Tongue (tissue), 2 donors: ENCODE results near the gene MFSD1. TPM values are rescaled to one million over a fixed set of nuclear protein-coding genes. Genes with fewer than 3 reads are reported as not detected.
"Not testable (repeated sequence)": the region's sequence is repeated elsewhere in the genome, so short reads cannot be mapped to it uniquely, and the experiment has no call there.

Experiments used
- DNase-seq: peaks from one replicate; pipeline ENCODE4 v3.0.0-alpha.2; 2015
- total RNA-seq: library from RNA; depleted of rRNA; stranded (reverse); fragments of >200 nt; gene quantifications from one replicate; pipeline ENCODE4 v1.2.3, GENCODE V29; 2014

MFSD1 gene
- total RNA-seq, 1 donor from 2014 or later = 63.0 TPM

DNA sequence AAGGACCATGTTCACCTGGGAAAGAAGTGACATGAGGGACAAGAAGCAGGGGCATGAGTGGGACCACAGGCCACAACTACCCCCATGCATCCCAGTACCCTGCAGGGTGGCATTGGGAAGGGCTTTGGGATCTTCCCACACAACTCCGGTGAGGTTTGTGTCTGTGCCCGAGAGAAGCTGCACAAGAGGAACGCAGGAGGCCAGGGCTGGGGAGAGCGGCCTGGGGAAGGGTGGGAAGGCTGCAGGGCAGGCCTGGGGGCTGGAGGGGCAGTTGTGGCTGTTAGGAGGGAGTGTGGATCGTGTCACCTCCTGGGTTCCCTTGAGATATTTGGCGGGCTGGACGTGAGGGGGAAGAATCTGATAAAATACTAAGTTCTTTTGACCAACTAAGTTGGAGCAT, 25.3 kb upstream of the MFSD1 start:
- no peak for DNase-seq

DNA sequence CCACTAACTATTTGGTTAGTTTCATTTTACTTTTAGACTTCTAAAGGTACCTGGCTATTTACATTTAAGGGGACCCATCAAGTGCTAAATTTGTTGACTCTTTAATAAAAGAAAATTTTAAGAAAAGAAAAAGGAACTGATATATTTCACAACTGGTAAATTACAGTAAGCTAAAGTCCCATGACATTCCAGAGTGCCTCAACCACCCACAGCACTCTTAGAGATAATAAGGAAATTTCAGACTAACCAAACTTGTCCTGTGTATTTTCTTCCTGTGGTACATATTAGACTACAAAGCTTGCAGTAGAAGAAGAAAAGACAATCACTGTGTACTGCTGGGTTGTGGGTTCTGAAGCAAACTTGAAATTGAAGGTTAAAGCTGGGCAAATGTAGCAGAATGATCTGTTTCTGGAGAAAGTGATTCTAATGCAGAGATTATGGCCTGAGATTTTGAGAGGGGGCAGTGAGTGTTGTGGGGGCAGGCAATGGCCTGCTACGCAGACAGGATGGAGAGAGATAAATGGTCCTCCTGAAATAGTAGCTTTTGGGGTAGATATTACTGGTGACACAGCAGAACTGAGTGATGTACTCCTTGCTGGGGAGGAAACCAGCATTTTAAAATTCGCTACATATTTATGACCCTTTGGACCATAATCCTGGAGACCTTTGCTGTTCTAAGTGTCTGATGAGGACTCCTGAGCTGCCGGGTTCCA, 24.5 kb upstream of the MFSD1 start:
- DNase-seq = no peak

DNA sequence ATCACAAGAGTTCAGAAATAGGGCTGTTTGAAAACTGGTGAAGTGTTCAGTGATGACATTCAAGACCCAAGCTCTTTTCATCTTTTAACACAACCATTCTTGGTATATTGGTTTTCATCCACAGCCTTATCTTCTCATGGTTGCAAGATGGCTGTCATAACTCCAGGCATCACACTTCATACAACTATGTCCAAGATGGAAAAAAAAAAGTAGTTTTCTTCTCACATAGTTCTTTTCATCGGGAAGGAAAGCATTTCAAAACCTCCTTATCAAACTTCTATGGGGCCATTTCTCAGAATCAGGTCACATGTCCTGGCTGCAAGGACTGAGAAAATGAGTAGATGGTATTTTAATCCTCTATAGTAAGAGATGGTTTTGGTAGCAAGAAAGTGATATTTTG, 21.1 kb upstream of the MFSD1 start:
- no peak for DNase-seq

DNA sequence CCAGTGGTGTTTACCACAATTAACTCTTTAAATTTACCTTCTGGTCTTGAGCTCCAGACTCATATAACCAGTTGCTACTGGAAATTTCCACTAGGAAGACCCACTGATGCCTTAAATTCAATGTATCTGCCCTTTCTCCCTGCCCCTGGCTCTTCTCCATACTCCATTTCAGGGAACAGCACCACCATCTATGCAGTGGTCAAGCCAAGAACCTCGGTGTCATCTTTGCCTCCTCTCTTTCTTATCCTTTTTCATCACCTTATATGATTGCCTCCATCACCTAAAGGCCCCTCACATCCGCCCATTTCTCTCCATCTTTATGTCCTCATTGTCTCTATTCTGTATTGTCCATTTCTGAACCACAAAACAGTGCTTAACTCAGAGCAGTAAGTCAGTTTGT, 20.7 kb upstream of the MFSD1 start:
- DNase-seq = no peak

DNA sequence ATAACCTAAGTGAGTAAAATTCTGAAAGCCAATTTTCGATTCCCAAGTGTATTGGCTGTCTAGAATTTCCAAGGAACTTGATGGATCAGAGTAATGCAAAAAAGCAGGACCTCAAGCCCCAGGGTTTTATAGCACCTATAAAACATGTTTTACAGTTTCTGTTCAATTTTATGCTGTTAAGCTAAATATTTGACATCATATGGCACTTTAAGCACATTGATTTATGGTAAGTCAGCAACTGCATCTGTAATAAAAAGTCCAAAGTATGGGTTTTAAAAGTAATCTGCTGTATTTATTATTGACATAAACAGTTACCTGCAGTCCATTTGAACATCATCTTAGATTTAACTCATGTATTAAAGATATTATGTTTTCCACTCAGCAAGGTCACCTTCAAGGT, 20.0 kb upstream of the MFSD1 start:
- DNase-seq = no peak

DNA sequence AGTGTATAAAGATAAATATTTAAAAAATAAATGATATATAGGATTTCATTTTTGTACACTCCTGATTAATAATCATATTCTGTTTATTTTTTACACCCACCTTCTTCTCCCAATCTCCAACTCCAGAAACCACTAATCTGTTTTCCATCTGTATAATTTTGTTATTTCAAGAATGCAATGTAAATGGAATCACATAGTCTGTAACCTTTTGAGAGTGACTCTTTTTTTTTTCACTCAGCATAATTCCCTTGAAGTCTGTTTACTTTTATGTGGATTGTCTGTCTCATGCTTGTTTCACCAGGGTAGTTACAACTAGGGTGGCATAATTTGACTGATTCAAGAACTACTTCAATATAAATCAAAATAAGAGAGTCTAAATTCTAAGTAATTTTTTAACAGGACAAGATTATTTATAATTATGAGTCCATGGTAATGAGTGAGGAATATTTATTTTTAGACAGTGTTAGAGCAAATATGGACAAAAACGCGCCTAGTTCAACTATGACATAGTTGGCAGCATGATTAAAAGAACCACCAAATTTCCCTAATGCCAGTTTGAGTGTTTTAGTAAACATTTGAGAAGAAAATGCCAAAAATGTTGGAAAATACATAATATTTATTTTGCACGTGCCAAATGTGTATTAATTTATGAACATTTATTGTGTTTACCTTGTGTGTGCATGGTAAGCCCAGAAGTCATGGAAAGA, 19.4 kb upstream of the MFSD1 start:
- no peak for DNase-seq

DNA sequence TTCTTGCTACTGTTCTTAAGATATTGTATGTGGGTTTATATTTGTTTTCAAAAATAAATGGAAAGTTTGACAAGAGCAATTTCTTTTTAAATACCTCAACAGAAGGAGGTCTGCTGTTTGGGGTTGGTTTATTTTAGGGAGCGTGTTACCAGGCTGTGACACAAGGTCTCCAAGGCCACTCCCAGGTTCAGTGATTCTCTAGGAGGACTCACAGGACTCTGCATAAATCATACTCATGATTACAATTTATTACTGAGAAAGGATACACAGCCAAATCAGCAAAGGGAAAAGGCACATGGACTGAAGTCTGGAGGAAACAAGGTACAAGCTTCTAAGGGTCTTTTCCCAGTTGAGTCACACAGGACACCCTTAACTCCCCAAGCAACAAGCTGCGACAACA, 18.8 kb upstream of the MFSD1 start:
- DNase-seq = no peak

DNA sequence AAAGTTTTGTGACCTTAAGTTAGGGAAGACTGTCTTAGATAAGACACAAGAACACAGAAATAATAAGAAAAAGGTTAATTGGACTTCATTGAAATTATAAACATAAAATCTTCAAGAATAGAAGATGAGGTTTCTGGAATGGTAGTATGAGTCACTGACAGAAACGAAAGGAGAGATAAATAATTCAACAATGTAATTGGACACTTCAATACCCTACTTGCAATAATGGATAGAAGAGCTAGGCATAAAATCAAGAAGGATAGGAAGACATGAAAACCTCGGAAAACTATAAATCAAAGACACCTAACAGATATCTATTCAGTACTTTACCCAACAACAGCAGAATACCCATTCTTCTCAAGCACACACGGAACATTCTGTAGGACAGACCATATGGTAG, 15.9 kb upstream of the MFSD1 start:
- DNase-seq = no peak

DNA sequence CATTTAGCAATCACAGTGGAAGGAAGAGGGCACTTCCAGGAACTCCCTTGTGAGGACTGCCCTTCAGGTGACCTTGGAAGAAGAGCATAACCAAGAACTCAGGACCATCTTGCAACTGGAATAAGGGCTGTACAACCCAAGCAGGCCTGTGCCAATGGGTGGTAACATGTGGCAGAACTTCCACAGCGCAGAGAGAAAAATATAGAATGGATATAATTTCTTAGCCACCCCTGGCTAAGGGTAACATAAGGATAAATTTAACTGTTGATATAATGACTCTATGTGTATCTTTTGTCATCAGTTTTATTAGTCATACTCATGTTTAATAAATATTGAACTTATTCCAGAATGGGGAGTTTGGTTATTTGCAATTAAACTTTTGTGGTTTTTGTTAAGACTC, 13.4 kb upstream of the MFSD1 start:
- DNase-seq = no peak

DNA sequence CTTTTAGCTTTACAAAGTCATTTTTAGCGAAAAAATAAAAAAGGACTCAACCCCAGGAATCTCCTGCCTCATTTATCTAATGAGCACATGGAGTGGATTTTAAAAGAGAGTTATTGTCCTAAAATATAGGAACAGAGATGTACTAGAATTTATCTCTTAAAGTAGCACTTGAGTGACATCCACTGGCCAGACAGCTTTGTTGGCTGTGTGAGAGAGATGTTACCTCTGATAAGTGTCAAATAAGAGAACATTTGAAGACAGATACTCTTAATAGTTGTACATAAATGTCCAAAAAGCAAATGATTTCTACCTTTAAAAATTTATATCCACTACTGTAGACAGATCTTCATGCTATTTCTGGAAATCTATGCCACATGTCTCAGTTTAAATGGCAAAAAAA, 12.3 kb upstream of the MFSD1 start:
- peak; percentile 45 for DNase-seq

DNA sequence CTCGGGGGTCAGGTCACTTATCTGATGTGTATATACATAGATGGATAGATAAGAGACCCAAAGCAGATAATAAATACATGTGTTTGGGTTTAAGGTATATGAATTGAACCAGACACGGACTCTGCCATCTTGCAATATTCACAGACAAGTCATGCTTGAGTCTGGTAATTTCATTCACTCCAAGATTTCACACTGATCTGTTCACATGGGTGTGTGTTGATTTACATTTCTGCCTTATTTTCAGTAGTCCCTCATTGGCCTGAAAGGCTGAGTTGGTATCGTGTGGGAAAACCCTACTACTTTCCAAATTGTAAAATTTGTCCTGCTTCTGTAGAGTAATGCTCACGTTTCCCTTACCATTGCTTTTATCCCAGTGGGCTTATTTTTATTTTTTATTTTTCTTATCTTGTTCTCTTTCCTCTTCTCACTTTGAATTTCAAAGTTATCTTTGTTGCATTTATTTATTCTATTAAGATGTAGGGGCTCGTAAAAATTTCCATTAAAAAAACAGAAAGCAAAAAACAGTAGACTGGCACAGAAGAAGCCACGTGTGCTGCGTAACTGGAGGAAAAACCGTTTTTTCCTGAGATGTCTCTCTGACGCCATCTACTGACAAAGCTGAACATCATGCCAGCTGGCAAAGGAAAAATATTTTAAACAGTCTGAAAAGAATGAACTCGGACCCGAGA, 10.8 kb upstream of the MFSD1 start:
- peak; percentile 88 for DNase-seq

DNA sequence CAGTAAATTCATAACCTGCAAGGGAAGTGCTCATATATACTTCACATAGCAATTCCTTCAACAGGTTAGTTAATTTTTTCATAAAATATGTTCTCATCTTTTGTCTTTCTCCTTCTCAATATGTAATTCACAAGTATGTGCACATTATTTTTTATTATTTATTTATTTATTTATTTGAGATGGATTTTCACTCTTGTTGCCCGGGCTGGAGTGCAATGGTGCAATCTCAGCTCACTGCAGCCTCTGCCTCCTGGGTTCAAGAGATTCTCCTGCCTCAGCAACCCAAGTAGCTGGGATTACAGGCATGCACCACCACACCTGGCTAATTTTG, 10.3 kb upstream of the MFSD1 start:
- DNase-seq = not testable (repeated sequence)

DNA sequence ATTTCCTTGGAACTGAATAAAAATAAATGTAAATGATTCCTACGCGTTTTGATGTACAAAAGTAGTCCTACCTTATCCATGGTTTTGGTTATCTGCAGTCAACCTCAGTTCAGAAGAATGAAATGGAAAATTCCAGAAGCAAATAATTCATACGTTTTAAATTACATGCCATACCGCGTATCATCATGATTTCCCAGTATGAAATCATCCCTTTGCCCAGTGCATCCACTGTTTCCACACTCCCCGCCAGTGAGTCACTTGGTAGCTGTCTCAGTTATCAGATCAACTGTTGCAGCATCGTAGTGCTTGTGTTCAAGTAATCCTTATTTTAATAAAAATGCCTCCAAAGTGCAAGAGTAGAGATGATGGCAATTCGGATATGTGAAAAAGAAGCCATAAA, 9.1 kb upstream of the MFSD1 start:
- no peak for DNase-seq

DNA sequence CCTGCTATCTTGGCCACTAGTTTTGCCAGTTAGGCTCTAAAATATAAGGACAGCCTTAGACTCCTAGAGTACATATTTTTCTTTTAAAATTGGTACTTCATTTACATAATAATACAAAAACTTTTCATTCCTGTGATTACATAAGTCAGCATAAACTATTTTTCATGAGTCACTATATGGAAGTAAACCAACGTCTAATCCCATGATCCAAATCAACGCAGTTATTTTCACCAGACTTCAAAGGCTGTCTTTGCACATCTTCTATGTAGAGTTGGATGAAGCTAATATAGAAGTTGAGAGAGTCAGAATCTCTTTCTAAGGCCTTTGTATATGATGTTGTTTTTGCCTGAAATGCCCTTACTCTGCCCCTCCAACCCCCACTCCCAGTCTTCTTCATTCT, 7.6 kb upstream of the MFSD1 start:
- DNase-seq = no peak

DNA sequence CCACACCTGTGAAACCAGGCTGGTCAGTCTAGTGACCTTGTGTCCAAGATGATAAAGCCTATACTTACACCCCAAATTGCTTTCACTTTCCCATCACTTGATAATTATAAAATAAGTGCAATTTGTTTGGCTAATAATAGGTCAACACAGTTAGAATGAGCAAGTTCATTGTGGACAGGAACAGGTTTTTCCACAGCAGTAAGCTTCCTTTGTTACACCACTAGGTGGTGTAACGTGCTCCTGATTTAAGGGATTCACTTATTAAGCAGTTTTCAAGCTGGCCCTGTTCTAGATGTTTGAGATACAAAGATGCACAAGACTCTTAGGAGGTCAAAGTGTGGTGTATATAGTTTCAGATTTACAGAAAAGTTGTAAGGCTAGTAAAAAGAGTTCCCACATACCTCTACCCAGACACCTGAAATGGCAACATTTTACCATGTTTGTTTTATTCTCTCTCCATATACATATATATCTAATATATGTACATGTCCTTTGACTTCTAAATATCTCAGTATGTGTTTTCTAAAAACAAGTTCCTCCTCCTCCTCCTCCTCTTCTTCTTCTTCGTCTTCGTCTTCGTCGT, 6.8 kb upstream of the MFSD1 start:
- no peak for DNase-seq

DNA sequence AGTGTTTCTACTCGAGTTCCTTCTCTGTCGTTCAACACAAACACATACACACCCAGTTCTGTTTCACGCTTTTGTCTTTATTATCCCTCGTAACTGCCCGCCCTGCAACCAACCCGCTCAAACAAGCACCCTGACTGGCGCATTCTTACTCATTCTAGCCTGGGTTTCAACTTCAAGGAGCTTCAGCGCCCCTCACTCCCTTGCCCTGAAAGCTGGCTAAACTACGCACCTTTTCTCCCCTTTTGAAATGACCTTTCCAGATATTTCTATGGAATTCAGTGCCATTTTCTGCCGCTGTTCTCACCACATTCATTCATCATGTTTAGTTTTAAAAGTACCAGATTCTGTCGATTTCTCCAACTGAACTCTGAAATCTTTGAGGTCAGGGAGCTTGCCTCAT, 653 bp upstream of the MFSD1 start:
- DNase-seq = peak; percentile 53

DNA sequence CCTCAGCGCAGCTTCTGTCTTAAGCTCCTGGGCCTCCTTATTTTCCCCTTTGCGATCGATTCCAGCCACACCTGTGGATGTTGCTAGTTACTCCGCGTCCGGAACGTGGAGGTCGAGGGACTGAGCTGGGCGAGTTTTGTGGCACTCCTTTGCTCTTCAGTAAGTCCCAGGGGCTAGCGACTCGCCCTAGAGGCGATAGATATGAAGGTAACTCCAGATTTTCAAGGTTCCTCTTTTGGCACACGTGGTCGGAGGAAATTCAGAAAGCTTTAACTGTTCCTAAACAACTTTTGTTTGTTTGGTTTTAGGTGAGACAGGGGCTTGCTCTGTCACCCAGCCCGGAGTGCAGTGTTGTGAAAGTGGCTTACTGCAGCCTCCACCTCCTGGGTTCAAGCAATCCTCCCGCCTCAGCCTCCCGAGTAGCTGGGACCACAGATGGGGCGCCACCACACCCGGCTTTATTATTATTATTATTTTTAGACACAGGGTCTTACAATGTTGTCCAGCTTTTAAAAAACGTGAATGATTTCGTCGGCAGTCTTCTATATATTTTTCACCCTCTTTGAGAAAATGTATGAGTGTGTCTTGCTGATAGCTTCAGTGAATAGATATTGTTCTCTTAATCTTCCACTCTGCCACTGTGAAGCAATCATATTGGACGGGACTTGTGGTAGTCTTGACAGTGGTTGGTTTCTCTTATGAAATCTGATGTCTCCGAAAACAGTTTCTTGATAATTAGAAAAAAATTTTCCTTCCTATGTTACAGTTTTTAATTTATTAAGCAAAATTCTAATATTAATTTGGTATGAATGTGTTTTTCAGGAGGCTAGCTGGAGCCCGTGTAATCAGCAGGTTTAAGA, 785 bp downstream of the MFSD1 start:
- DNase-seq = no peak

DNA sequence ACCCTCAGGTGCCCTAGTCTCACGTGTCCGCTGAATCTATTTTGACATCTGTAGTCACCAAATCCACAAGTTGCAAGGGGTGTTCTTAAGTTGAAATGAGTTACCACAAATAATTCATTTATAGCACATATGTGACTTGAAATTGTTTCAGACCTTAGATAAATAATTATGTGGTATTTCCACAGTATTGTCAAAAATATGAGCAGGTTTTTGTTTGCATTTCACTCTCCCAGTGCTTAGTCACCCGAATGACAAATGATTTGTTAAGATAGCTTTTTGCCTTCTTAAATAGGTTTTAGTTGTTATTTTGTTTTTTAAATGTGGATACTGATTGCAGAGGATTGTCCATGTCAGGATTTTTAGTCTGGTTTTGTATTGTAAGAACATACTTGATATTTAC, 2.6 kb downstream of the MFSD1 start:
- DNase-seq = no peak

DNA sequence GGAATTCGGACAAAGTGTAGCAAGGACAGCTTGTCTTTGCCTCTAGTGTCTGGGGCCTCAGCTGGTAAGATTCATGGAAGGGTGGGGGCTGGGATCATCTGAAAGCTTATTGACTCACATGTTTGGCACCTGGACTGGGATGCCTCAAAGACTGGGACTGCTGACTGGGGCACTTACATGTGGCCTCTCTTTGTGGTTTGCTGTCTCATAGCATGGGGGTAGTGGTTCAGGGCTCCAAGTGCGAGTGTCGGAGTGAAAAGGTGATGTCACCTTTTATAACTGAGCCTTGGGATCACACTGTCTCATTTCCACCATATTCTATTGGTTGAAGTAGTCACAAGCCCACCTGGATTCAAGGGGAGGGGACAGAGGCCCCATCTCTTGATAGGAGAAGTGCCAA, 6.8 kb downstream of the MFSD1 start:
- no peak for DNase-seq

DNA sequence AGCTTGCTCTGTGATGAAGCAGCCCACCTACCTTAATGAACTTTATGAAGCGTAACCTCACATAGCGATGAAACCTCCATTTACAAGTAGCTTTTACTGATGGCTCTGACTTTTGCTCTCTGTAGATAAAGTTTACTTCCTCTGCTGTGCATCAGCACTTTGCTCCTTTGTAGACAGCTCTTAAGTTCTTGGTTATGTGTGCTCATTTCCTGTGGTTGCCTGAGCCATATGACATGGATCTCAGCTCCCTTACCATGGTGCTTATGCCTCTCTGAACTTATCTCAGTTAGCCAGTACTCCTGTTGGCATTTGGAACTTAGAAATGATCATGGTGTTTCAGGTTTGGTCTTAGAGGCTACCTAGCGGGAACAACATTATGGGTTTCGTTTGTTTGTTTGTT, 7.8 kb downstream of the MFSD1 start:
- DNase-seq = no peak

DNA sequence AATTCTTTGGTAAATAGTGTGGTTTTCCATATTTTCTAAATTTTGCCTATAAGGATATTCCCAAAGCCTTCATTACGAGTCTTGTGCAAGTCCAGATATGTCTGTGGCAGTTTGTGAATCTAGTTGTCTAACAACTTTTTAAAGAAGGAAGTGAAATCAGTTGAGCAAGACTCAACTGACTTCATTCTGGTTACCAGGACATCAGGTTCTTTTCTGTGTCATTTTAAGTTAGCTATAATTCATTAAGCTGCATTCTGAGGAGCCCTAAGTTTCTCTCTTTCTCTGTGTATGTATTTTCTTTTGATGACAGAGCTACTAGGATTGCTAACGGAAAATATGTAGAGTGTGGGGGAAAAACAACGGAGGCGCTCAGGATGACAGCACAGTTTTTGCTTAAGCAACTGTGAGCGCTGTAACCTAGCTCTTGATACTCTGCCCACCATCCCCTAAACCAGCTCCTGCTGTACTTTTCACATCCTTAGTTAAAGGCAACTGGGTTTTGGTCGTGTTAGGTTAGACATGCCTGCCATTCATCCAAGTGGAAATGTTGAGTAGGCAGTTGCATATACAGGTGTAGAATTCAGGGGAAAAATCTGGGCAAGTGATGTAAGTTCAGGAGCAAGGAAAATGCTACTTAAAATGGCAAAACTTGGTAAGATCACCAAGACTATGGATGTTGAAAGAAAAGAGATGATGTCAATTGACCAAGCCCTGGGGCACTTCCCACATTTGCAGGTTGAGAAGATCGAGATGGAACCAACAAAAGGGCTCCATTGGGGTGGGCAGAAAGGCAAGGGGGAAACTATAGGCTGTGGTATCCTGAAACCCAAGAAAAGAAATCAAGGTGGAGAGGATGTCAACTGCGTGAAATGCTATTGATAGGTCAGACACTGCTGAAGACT, 9.2 kb downstream of the MFSD1 start:
- DNase-seq = no peak
